Hepatocyte (in vitro differentiated cells): Measurements from ENCODE around the gene CAMKK1.

Experiments
- EZH2 ChIP-seq: fragments of 200-600 bp; sonication (generic); IDR thresholded peaks from 2 replicates; pipeline ENCODE4 v1.6.1; 2016; ENCODE audit warnings: antibody characterized with exemption, mild to moderate bottlenecking, borderline replicate concordance
- EZH2phosphoT487 ChIP-seq: fragments of 200-600 bp; sonication (generic); IDR thresholded peaks from one replicate; pipeline ENCODE4 v1.6.1; 2018; ENCODE audit warnings: antibody characterized with exemption, mild to moderate bottlenecking, low read depth, moderate library complexity; ENCODE audit not compliant: unreplicated experiment, severe bottlenecking
- TF ChIP-seq, protein P1 (sequence below): fragments of 200-600 bp; sonication (generic); IDR thresholded peaks from 2 replicates; pipeline ENCODE4 v1.5.1; 2016; ENCODE audit warnings: antibody characterized with exemption, mild to moderate bottlenecking; ENCODE audit not compliant: poor library complexity

DNA sequence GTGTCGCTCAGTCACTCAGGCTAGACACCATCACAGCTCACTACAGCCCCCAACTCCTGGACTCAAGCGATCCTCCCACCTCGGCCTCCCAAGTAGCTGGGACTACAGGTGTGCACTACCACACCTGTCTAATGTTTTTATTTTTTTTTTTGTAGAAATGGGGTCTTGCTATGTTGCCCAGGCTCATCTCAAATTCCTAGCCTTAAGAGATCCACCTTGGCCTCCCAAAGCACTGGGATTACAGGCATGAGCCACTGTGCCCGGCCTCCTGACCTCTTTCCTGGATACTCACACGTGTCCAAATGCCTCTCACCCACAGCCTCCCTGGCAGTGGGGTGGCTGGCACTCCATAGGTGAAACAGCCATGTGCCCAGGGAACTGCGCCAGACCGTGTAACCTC lies 17.5 kb downstream of the CAMKK1 start:
- TF ChIP-seq, protein P1, sequence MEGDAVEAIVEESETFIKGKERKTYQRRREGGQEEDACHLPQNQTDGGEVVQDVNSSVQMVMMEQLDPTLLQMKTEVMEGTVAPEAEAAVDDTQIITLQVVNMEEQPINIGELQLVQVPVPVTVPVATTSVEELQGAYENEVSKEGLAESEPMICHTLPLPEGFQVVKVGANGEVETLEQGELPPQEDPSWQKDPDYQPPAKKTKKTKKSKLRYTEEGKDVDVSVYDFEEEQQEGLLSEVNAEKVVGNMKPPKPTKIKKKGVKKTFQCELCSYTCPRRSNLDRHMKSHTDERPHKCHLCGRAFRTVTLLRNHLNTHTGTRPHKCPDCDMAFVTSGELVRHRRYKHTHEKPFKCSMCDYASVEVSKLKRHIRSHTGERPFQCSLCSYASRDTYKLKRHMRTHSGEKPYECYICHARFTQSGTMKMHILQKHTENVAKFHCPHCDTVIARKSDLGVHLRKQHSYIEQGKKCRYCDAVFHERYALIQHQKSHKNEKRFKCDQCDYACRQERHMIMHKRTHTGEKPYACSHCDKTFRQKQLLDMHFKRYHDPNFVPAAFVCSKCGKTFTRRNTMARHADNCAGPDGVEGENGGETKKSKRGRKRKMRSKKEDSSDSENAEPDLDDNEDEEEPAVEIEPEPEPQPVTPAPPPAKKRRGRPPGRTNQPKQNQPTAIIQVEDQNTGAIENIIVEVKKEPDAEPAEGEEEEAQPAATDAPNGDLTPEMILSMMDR: no peak
- no peak for TF ChIP-seq EZH2
- TF ChIP-seq EZH2phosphoT487: no peak
